Kidney capillary endothelial cell (primary cell): Measurements from ENCODE around the gene TRIP12.
"Not testable (repeated sequence)": the region's sequence is repeated elsewhere in the genome, so short reads cannot be mapped to it uniquely, and the experiment has no call there.

Experiments used
- DNase-seq: peaks from one replicate; pipeline ENCODE4 v3.0.0-alpha.2; 2018; ENCODE audit warnings: low spot score

TRIP12 gene

GRCh38 chr2:229920011-229920641 is 1.7 kb downstream of the TRIP12 start:
- DNase-seq, result no peak

- DNase-seq, result no peak
Observed at GRCh38 chr2:229917793-229918192, 4.0 kb downstream of the TRIP12 start.

DNA sequence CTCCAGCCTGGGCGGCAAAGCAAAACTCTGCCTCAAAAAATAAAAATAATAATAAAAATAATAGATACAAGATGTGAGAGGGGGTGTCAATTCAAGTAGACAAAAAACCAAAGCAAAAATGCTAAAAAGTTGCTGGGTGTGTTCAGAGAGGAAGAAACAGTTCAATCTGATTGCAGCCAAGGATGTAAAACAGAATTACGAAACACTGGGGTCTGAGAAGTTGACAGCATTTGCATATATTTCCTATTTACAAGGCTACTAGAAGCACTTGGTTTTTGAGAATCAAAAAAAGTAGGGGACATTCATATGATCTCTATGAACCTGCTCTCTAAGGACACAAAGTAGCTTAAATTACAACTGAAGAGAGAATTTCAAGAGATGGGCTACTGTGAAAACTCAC is 7.6 kb downstream of the TRIP12 start:
- DNase-seq, result no peak

DNA sequence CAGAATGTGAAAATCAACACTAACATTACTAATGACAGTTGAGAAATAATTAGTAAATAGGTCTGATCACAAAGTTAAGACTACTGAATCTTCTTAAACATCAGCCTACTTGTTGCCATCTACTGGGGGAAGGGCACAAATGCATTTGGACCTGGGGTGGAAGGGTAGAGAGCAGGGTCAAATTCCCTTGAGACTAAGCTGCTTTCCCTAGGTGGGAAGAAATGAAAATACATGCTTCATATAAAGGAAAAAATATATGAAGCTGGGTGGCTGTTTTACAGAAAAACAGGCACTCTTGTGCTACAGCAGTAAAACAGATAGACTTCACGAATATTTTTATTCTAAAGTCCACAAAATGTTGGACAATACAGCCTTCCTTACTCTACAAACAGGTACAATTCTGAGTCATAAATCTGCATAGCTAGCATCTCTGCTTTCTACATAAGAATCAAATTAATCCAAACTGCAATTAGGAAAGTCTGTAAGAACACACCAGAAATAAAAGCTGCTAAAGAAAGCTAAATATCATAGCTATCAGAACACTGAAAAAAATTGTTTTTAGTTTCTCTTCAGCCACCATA is 10.9 kb downstream of the TRIP12 start:
- no peak for DNase-seq

GRCh38 chr2:229910147-229910831 is 11.5 kb downstream of the TRIP12 start:
- no peak for DNase-seq

GRCh38 chr2:229909090-229909489 is 12.7 kb downstream of the TRIP12 start:
- no peak for DNase-seq

DNA sequence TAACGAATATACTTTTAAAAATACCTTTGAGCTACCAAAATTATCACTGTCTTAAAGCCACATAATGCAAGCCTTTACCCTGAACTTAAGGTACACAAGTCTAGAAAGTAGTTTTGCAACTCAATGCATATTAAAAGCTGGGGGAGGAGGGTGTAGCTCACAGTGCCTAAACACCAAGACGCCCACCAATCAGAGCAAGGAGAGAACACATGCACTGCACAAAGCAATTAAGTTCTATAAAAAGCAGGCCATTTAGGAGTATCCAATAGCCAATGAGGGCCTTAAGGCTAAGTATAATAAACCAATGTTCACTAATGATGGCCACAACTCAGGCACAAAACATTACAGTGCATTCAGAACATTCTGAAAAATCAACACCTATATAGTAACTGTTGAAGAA is 16.2 kb downstream of the TRIP12 start:
- DNase-seq, result no peak

GRCh38 chr2:229903037-229903436 is 18.8 kb downstream of the TRIP12 start:
- no peak for DNase-seq

DNA sequence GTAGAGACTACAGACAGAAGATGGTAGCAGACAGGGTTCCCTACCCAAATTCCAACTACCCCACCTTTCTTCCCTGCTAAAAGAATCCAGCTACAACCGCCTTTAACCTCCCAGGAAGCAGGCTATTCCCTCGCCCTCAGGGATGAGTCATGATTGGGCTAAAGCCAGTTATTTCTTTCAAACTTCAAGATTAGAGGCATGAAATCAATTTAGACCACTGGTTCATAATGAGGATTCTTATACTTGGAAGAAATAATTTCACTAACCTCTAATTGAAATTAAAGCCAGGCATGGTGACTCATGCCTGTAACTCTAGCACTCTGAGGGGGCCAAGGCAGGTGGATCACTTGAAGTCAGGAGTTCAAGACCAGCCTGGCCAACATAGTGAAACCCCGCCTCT is 20.0 kb downstream of the TRIP12 start:
- no peak for DNase-seq

DNA sequence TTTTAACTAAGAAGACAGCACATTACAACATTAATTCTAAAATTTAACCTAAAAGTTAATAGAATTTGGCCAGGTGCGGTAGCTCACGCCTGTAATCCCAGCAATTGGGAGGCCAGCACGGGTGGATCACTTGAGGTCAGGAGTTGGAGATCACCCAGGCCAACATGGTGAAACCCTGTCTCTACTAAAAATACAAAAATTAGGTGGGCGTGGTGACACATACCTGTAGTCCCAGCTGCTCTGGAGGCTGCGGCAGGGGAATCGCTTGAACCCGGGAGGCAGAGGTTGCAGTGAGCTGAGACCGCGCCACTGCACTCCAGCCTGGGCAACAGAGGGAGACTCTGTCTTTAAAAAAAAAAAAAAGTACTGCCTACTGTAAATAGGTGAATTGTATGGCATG is 21.3 kb downstream of the TRIP12 start:
- DNase-seq, result not testable (repeated sequence)

DNA sequence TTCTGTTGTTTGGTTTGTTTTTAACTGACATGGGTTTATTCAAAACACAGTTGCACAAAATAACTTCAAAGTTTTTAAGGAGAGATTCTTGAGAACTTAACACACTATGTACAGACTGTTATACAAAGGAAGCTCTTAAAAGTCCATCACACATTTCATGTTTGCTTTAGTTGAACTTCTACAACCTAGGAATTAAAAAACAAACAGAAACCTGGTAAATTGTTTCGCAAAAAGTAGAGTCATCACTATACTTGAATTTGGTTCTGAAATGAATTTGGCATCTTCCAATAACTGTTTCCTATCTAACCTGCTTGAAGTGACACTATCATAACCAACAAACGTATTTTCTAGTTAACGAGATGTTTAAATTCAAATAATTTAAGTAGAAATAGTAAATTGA is 21.8 kb downstream of the TRIP12 start:
- DNase-seq, result no peak

GRCh38 chr2:229899604-229900003 is 22.2 kb downstream of the TRIP12 start:
- no peak for DNase-seq

DNA sequence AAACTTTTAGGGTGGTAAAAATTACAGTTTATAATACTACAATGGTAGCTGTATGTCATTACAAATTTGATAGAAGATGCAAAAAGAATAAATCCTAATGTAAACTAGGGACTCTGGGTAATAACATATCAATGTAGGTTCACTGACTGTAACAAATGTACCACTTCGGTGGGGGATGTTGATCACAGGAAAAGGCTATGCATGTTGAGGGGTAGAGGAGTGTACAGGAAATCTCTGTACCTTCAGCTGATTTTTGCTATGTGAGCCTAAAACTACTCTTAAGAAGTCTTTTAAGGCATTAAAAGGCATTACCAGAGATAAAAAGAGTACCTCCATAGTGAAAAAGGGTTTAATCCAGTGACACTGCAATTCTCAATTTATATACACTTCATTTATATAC is 25.0 kb downstream of the TRIP12 start:
- no peak for DNase-seq

- DNase-seq, result no peak
Observed at GRCh38 chr2:229889023-229889422, 32.8 kb downstream of the TRIP12 start.

DNA sequence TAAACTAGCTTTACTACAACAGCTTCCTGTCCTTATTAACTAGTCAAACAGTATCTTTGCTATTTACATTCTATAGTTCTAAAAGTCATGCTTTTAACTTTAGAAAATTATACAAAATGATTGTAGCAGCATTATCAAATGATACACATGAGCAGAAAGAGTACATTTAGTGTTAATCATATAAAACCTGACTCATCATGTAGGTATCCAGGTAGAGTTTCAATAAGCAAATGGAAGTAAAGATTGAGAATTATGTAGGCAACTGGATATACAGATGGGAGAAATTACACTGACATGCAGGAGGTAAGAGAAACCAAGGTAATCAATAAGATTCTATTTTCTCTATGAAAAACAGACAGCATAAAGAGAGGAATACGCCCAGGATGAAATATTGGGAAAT is 33.8 kb downstream of the TRIP12 start:
- no peak for DNase-seq

- DNase-seq, result no peak
Observed at GRCh38 chr2:229887441-229887840, 34.4 kb downstream of the TRIP12 start.

GRCh38 chr2:229884775-229885699 is 36.8 kb downstream of the TRIP12 start:
- DNase-seq, result no peak

- DNase-seq, result no peak
Observed at GRCh38 chr2:229882583-229882982, 39.2 kb downstream of the TRIP12 start.

DNA sequence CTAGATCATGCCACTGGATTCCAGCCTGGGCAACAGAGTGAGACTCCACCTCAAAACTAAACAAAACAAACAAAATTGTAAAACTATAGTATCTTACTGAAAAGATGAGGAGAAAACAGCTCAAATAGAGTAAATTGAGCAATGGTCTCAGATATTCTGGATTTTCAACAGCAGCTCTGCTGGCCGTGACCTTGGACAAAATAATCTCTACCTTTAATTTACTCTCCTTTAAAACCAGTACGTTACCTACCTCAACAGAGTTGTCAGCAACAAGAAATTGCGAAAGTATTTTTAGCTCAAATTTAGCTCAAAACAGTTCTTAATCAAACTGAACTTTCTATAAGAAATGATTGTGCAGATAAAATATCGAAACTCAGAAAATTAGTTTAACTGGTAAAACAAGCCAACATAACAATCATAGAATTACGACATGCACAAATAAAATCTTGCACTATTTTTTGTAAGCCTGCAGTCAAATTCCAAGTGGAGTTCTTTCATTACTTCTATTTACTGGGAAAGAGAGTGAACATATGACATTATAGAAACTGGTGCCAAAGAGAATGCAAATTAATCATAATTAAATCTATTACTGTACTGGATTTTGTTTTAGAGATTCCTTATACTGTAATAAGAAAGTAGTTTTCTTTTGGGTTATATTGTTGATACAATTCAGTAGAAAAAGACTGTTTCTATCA is 40.8 kb downstream of the TRIP12 start:
- DNase-seq, result no peak

DNA sequence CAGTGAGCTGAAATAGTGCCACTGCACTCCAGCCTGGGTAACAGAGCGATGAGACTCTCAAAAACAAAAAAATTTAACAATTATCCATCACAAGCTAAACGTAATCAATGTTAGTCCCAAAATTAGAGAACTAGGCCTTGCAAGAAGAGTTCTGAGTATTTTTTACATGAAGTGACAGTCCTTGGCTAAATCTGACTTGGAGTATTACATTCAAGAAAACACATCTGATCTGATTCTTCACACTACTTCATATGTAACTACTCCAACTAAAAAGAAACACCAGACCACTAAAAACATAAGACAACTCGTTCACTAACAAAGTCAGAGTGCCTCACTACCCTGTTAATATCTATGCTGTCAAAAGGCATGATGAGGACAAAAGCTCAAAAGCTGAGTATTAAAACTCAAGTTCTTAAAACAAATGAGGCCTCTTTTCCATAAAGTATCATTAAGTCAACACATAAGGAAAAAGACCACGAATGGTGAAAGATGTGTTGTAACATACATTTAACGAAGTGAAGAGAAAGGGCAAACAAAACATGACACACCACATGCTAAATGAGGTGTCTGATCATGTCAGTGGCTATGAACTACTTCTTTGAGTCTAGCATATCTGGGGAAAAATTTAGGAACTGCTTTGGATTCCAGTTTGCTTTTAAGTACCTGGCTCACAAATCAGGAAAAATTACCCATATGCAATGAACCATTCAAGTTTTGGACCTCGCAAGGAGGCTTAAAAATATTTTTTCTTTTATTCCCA is 42.4 kb downstream of the TRIP12 start:
- no peak for DNase-seq

GRCh38 chr2:229875549-229875948 is 46.3 kb downstream of the TRIP12 start:
- DNase-seq, result no peak
